Thoracic aorta (tissue), 2 donors: ENCODE measurements around the gene TENT4A. TPM values are rescaled to one million over a fixed set of nuclear protein-coding genes. Genes with fewer than 3 reads are reported as not detected.

Experiments used
- ATAC-seq: fragments of 150-250 bp; one replicate; pipeline ENCODE4 v1.8.0; 2017; ENCODE audit warnings: low read depth; ENCODE audit not compliant: insufficient number of reproducible peaks, low FRiP score
- DNase-seq: peaks from one replicate; pipeline ENCODE4 v3.0.0-alpha.2; 2020; ENCODE audit warnings: low spot score
- H3K27ac ChIP-seq, 2 donors: fragments of 200-600 bp; sonication (generic); 1 replicate in 1 of 2; 2 replicates in 1 of 2; pipeline ENCODE4 v1.5.1; 2016; ENCODE audit warnings: mild to moderate bottlenecking in 2 of 2, moderate library complexity in 2 of 2
- H3K27me3 ChIP-seq: fragments of 200-600 bp; sonication (generic); replicated peaks from 2 replicates; pipeline ENCODE4 v1.6.0; 2016; ENCODE audit warnings: mild to moderate bottlenecking; ENCODE audit not compliant: insufficient read depth
- H3K36me3 ChIP-seq: fragments of 200-600 bp; sonication (generic); one replicate; pipeline ENCODE4 v1.5.1; 2016
- H3K4me1 ChIP-seq, 2 donors: fragments of 200-600 bp; sonication (generic); 1 replicate in 1 of 2; 2 replicates in 1 of 2; pipeline versions ENCODE4 v1.5.1 to v1.6.0; 2016; ENCODE audit warnings: low read depth in 2 of 2, mild to moderate bottlenecking in 1 of 2; ENCODE audit not compliant: control insufficient read depth in 1 of 2
- H3K4me3 ChIP-seq: fragments of 200-600 bp; sonication (generic); 2 replicates; pipeline ENCODE4 v1.5.1; 2016; ENCODE audit warnings: mild to moderate bottlenecking
- H3K9me3 ChIP-seq: fragments of 200-600 bp; sonication (generic); 2 replicates; pipeline ENCODE4 v1.5.1; 2016
- total RNA-seq, 2 donors: library from RNA; depleted of rRNA; stranded (reverse); fragments of >200 nt; gene quantifications; one replicate each; pipeline versions ENCODE4 v1.1.0 to v1.2.3, GENCODE V29; 2016
- TF ChIP-seq, protein P1 (sequence below): fragments of 200-600 bp; sonication (generic); IDR thresholded peaks from one replicate; pipeline ENCODE4 v1.5.1; 2019; ENCODE audit warnings: antibody characterized with exemption

Gene TENT4A
- total RNA-seq, 2 donors from 2014 or later = 34.5 to 47.6 TPM

DNA sequence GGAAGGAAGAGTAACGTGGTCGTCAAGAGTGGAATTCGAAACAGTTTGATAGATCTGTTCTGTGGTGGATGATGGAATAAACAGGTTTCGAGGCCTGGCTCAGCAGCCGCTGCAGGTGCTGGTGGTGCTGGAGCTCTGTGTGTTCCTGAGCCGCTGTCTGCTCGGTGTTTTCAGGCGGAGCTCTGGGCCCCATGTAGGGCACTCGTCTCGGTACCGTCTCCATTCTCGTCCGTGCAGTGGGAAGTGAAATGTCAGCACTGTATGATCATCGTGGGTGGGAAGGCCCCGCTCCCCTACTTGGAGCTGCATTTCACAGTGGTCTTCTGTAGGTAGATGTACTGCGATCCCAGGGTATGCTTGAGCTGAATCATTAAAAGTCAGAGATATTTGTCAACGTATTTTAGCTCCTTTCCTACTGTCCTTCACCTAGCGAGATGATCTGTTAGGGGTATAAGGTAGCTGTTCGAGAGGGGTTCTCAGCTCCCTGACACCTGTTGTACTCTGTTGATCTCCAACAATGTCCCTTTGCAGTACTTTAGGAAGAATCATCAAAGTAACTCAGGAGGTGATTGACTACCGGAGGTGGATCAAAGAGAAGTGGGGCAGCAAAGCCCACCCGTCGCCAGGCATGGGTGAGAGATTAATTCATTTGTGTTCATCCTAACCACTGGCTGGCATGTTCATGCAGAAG, 35.9 kb downstream of the TENT4A start:
- Histone ChIP-seq H3K4me1 (peaks cover 5 to 20% of the 10 kb centered on the region in 2 donors), H3K4me3 (no peak overlapping the region), H3K27ac (no peak overlapping the region), H3K9me3 (no peaks in the 10 kb centered on the region), H3K36me3 (peaks cover 19% of the 10 kb centered on the region), H3K27me3 (no peaks in the 10 kb centered on the region)
- TF ChIP-seq, protein P1, sequence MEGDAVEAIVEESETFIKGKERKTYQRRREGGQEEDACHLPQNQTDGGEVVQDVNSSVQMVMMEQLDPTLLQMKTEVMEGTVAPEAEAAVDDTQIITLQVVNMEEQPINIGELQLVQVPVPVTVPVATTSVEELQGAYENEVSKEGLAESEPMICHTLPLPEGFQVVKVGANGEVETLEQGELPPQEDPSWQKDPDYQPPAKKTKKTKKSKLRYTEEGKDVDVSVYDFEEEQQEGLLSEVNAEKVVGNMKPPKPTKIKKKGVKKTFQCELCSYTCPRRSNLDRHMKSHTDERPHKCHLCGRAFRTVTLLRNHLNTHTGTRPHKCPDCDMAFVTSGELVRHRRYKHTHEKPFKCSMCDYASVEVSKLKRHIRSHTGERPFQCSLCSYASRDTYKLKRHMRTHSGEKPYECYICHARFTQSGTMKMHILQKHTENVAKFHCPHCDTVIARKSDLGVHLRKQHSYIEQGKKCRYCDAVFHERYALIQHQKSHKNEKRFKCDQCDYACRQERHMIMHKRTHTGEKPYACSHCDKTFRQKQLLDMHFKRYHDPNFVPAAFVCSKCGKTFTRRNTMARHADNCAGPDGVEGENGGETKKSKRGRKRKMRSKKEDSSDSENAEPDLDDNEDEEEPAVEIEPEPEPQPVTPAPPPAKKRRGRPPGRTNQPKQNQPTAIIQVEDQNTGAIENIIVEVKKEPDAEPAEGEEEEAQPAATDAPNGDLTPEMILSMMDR = no peak
- no peak for DNase-seq
- no peak for ATAC-seq

DNA sequence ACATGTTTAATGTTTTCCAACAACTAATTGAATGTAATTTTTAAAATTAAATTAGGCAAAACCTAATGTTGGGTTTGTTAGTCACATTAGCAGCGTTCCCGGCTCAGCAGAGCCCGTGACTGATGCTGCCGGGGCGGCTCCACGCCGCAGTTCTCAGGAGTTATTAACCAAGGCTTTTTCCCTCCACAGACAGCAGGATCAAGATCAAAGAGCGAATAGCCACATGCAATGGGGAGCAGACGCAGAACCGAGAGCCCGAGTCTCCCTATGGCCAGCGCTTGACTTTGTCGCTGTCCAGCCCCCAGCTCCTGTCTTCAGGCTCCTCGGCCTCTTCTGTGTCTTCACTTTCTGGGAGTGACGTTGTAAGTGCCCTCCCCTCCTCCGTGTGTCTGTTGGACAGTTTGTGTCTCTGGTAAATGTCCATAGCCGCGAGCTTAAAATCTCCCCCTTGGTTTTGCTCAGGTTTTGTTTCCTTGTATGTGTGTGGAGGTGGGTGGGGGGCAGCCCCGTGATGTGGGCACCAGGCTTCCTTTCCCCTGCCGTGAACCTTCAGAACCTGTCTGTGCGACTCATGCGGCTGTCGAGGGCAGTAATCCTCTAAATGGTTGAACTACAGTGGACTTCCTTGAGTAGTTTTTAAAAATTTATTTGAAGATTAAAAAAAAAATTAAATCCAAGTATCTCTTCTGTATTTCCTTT, 37.1 kb downstream of the TENT4A start:
- Histone ChIP-seq H3K4me1 (peaks cover 5 to 25% of the 10 kb centered on the region in 2 donors), H3K9me3 (no peaks in the 10 kb centered on the region), H3K36me3 (peaks cover 19% of the 10 kb centered on the region), H3K27ac (no peak overlapping the region), H3K27me3 (no peaks in the 10 kb centered on the region), H3K4me3 (no peak overlapping the region)
- ATAC-seq (no peak), DNase-seq (no peak)
- TF ChIP-seq, protein P1 = no peak

DNA sequence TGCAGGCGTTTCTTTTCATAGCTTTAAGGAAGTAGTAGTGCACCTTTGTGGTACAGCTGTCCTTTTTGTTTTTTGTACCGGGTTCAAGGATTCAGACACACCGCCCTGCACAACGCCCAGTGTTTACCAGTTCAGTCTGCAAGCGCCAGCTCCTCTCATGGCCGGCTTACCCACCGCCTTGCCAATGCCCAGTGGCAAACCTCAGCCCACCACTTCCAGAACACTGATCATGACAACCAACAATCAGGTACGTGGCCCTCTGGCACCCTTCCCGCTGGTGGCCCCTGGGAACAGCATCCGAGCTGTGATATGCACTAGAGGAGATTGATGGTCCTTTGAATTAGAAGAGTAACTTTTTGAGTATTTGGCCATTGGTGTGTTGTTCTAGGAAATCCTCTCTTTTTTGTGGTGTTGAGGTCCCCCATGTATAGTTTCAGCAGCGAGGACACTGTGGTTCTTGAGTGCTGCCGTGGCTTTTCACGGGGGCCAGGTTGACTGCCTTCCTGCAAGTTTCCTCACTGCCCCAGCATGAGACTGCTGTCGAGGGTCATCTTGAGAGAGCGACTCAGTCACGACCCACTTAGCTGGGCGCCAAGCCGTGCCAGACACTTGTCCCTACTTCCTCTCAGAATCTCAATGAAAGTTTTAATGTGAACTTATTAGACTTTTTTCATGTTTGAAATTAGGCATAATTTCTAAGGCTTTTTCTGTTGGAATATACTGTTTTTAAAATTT, 37.9 kb downstream of the TENT4A start:
- peaks cover 19% of the 10 kb centered on the region for H3K36me3 ChIP-seq
- no peak overlapping the region for H3K27ac ChIP-seq
- DNase-seq (no peak), ATAC-seq (no peak)
- TF ChIP-seq, protein P1 = no peak
- H3K27me3 ChIP-seq = no peaks in the 10 kb centered on the region
- H3K4me1 ChIP-seq = peaks cover 5 to 30% of the 10 kb centered on the region in 2 donors
- no peak overlapping the region for H3K4me3 ChIP-seq
- H3K9me3 ChIP-seq = no peaks in the 10 kb centered on the region

DNA sequence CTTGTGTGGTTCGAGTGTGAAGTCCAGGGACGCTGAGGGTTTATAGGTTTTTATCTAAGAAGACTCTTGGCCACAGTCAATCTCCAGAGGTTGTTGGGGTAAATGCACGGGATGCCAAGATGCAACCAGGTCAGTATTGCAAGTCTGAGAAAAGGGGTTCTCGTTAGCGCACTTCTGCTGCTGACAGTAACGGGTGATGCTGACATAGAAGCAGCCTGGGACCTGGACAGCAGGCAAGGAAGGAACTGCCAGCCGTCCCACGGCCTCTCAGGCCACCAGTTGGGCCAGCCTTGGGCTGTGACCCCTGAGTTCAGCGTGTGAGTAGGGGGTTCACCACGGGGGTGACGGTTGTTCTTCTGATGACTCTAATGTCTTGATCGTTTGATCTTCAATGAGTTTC, 39.0 kb downstream of the TENT4A start:
- TF ChIP-seq, protein P1 = no peak
- no peaks in the 10 kb centered on the region for H3K9me3 ChIP-seq
- no peak overlapping the region for H3K27ac ChIP-seq
- peaks cover 5 to 31% of the 10 kb centered on the region in 2 donors for H3K4me1 ChIP-seq
- H3K27me3 ChIP-seq = no peaks in the 10 kb centered on the region
- no peak overlapping the region for H3K4me3 ChIP-seq
- peaks cover 27% of the 10 kb centered on the region for H3K36me3 ChIP-seq
- ATAC-seq (no peak), DNase-seq (no peak)

DNA sequence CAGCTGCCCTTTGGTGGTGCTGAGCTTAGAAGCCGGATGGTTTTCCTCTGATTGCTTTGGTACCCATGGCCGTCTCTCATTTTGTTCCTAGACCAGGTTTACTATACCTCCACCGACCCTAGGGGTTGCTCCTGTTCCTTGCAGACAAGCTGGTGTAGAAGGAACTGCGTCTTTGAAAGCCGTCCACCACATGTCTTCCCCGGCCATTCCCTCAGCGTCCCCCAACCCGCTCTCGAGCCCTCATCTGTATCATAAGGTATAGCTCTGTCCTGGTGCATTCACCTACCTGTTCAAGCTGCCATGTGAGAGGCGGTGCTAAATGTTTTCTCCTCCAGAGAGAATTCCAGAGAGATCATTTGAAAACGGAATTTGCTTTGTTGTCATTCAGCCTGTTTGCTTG, 39.5 kb downstream of the TENT4A start:
- TF ChIP-seq, protein P1 = no peak
- H3K36me3 ChIP-seq = peaks cover 27% of the 10 kb centered on the region
- no peak for DNase-seq

More for the DNA sequence above, 39.5 kb downstream of the TENT4A start:
- Histone ChIP-seq H3K4me3 (no peak overlapping the region), H3K4me1 (peaks cover 5 to 31% of the 10 kb centered on the region in 2 donors), H3K27ac (no peak overlapping the region), H3K27me3 (no peaks in the 10 kb centered on the region), H3K9me3 (no peaks in the 10 kb centered on the region)
- no peak for ATAC-seq
